ENCODE results near the gene HSPD1. TPM values are rescaled to one million over a fixed set of nuclear protein-coding genes. Genes with fewer than 3 reads are reported as not detected.

HSPD1 gene
- total and polyA plus RNA-seq, 2 of the 13 experiments (the other 11 are each of a cell fraction or from before 2014, with no cell fraction given), result 685 to 2,610 TPM

GRCh38 chr2:197480165-197481036, 19.2 kb downstream of the HSPD1 start (continued):
- TF ChIP-seq BCL6 (CRISPR knock-in tag; IDR thresholded peaks at IDR 0.05), result no peak
- no peak for TF ChIP-seq GMEB2 (CRISPR knock-in tag; IDR thresholded peaks at IDR 0.05; ENCODE audit: low read depth)
- TF ChIP-seq AHR (CRISPR knock-in tag; IDR thresholded peaks at IDR 0.05), result 0 out of 2 replicates have a peak, but pooled peaks have one; percentile 65
- no peak for TF ChIP-seq ZNF34 (CRISPR knock-in tag; IDR thresholded peaks at IDR 0.05; ENCODE audit: borderline replicate concordance)
- TF ChIP-seq DPF2 (CRISPR knock-in tag; IDR thresholded peaks at IDR 0.05; ENCODE audit: borderline replicate concordance, low read depth), result no peak
- TF ChIP-seq CREBL2 (CRISPR knock-in tag; IDR thresholded peaks at IDR 0.05; ENCODE audit: borderline replicate concordance), result no peak
- no peak for TF ChIP-seq CEBPZ (IDR thresholded peaks at IDR 0.05; ENCODE audit: low read length)
- TF ChIP-seq ZBTB2 (CRISPR knock-in tag; IDR thresholded peaks at IDR 0.05; ENCODE audit: low read depth), result no peak
- no peak for TF ChIP-seq REPIN1 (CRISPR knock-in tag; IDR thresholded peaks at IDR 0.05; ENCODE audit: borderline replicate concordance, low read depth)
- no peak for TF ChIP-seq RNF2 (conservative IDR thresholded peaks at IDR 0.05; ENCODE audit: low read depth)
- no peak for TF ChIP-seq NBN (conservative IDR thresholded peaks at IDR 0.05)
- TF ChIP-seq SRSF4 (IDR thresholded peaks at IDR 0.05; ENCODE audit: low read depth, low read length, poor library complexity, severe bottlenecking), result no peak
- no peak for TF ChIP-seq RFX3 (CRISPR knock-in tag; IDR thresholded peaks at IDR 0.05)
- no peak for TF ChIP-seq SKIL (CRISPR knock-in tag; IDR thresholded peaks at IDR 0.05; ENCODE audit: borderline replicate concordance)
- TF ChIP-seq HNRNPL (IDR thresholded peaks at IDR 0.05; ENCODE audit: low read depth, low read length), result no peak
- no peak for TF ChIP-seq ZFP90 (CRISPR knock-in tag; IDR thresholded peaks at IDR 0.05; ENCODE audit: borderline replicate concordance)
- no peak for TF ChIP-seq ZNF737 (CRISPR knock-in tag; IDR thresholded peaks at IDR 0.05; ENCODE audit: borderline replicate concordance)
- TF ChIP-seq SALL2 (CRISPR knock-in tag; IDR thresholded peaks at IDR 0.05), result no peak
- TF ChIP-seq ZNF460 (CRISPR knock-in tag; IDR thresholded peaks at IDR 0.05; ENCODE audit: borderline replicate concordance), result no peak
- no peak; the same call in 1 of the 2 replicates for TF ChIP-seq MAX (IDR thresholded peaks at IDR 0.05)
